ENCODE results near the gene SPIC. TPM values are rescaled to one million over a fixed set of nuclear protein-coding genes. Genes with fewer than 3 reads are reported as not detected.
A peak's percentile ranks its signal among the peaks of the same experiment; 100 is the strongest.

The SPIC gene
- total and polyA plus RNA-seq, 12 donors: 0.19 to 0.88 TPM; not detected in 10

DNA sequence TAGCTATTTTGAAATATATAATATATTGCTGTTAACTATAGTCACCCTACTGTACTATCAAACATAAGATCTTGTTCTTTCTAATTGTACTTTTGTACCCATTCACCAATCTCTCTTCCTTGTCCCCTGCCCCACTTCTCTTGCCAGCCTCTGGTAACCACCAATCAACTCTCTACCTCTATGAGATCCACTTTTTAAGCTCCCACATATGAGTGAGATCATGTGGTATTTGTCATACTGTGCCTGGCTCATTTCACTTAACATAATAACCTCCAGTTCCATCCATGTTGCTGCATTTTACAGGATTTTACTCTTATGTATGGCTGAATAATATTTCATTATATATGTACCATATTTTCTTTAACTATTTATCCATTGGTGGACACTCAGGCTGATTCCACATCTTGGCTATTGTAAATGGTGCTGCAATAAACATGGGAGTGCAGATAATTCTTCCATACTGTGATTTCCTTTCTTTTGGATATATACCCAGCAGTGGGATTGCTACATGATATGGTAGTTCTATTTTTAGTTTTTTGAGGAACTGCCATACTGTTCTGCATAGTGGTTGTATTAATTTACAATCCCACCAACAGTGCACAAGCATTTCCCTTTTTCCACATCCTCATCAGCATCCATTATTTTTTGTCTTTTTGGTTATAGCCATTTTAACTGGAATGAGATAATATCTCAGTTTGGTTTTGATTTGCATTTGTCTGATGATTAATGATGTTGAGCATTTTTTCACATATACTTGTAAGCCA is 33.5 kb upstream of the SPIC start:
- intact Hi-C loops (cut with DNase I): no loop called here
- H3K4me3 ChIP-seq: no peak overlapping the region
- no peaks in the 10 kb centered on the region for H3K9me3 ChIP-seq
- no peaks in the 10 kb centered on the region for H3K36me3 ChIP-seq
- TF ChIP-seq, protein P1, sequence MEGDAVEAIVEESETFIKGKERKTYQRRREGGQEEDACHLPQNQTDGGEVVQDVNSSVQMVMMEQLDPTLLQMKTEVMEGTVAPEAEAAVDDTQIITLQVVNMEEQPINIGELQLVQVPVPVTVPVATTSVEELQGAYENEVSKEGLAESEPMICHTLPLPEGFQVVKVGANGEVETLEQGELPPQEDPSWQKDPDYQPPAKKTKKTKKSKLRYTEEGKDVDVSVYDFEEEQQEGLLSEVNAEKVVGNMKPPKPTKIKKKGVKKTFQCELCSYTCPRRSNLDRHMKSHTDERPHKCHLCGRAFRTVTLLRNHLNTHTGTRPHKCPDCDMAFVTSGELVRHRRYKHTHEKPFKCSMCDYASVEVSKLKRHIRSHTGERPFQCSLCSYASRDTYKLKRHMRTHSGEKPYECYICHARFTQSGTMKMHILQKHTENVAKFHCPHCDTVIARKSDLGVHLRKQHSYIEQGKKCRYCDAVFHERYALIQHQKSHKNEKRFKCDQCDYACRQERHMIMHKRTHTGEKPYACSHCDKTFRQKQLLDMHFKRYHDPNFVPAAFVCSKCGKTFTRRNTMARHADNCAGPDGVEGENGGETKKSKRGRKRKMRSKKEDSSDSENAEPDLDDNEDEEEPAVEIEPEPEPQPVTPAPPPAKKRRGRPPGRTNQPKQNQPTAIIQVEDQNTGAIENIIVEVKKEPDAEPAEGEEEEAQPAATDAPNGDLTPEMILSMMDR (IDR thresholded peaks at IDR 0.05): no peak
- no peak for DNase-seq
- H3K27ac ChIP-seq: no peak overlapping the region
- ATAC-seq: no peak
- peaks cover 0 to 20% (median 0%) of the 10 kb centered on the region in 9 donors for H3K4me1 ChIP-seq
- peaks cover 0 to 5% (median 0%) of the 10 kb centered on the region in 7 donors for H3K27me3 ChIP-seq

DNA sequence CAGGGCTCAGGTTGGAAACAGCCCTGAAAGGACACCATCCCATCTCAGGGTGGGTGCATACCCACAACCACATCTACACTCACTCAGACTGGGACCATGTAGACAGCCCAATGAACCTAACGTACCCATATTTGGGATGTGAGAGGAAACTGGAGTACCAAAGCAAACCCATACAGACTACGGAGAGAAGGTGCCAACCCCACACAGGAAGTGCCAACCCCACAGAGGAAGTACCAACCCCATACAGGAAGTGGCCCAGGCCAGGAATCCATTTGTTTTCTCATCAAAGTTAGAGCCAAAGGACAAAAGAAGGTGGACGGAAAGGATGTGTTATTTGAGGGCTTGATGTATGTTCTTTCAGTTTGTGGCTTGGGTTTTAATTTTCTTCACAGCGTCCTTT is 19.5 kb upstream of the SPIC start:
- TF ChIP-seq, protein P1 (IDR thresholded peaks at IDR 0.05): no peak
- Histone ChIP-seq H3K27me3 (no peaks in the 10 kb centered on the region), H3K9me3 (peaks cover 0 to 13% (median 0%) of the 10 kb centered on the region in 11 donors), H3K36me3 (no peaks in the 10 kb centered on the region), H3K4me3 (no peak overlapping the region), H3K4me1 (peaks cover 0 to 25% (median 0%) of the 10 kb centered on the region in 9 donors), H3K27ac (no peak overlapping the region)
- 70 to 83% methylated on average over 4 of the region's 4 CpGs for WGBS, 2 donors
- intact Hi-C loops (cut with DNase I): no loop called here
- no peak for ATAC-seq
- DNase-seq: no peak

DNA sequence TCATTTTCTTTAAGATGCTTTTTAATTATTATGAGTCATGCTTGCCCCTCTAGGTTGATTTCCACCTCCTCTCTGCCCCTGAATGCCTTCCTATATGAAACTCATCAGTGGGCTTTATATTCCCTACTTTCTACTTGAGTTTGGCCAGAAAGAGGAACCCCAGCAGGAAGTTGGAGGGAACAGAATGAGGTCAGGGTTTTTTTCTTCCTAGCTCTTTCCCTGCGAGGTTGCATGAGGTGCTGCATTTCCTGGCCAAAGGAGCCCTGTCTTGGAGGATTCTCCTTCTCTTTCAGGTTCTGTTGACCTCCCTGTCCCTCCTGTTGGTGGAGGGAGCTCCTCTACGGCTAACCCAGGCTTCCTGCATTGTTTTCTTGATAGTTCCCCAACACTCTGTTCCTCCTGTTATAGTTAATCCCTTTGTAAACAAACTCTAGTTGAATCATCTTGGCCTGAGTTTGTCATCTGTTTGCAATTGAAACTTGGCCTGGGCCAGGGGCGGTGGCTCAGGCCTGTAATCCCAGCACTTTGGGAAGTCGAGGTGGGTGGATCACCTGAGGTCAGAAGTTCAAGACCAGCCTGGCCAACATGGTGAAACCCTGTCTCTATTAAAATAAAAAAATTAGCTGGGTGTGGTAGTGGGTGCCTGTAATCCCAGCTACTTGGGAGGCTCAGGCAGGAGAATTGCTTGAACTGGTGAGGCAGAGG is 15.3 kb upstream of the SPIC start:
- no peak for DNase-seq
- WGBS, 2 donors: 43 to 48% methylated on average over 4 of the region's 4 CpGs
- intact Hi-C loops (cut with DNase I): no loop called here
- ATAC-seq: peak in 1 of 8 donors; percentile 13
- Histone ChIP-seq H3K4me3 (no peak overlapping the region), H3K4me1 (peaks cover 0 to 26% (median 0%) of the 10 kb centered on the region in 9 donors), H3K36me3 (no peaks in the 10 kb centered on the region), H3K27me3 (peaks cover 0 to 3% (median 0%) of the 10 kb centered on the region in 7 donors), H3K27ac (peak overlapping the region in 1 of 10 donors; percentile 65), H3K9me3 (peaks cover 0 to 9% (median 0%) of the 10 kb centered on the region in 11 donors)
- TF ChIP-seq, protein P1 (IDR thresholded peaks at IDR 0.05): no peak

DNA sequence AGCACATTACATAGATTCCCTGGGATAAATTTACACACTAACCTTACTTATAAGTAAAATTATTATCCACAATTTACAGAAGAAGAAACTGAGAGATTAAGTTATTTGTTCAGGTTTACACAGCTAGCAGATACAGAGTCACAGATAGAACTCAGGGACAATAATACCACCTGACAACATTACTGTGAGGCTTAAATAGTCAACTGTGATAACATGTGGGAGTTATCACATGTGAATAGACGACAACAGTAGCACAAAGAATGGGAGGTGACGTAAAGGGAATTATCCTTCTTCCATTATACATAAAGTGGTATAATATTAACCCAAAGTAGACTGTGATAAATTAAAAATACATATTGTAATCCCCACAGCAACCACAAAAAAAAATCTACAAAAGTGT is 6.2 kb upstream of the SPIC start:
- intact Hi-C loops (cut with DNase I): no loop called here
- peaks cover 0 to 3% (median 0%) of the 10 kb centered on the region in 9 donors for H3K4me1 ChIP-seq
- no peak for DNase-seq
- H3K27me3 ChIP-seq: peaks cover 0 to 4% (median 0%) of the 10 kb centered on the region in 7 donors
- H3K36me3 ChIP-seq: no peaks in the 10 kb centered on the region
- no peak overlapping the region for H3K4me3 ChIP-seq
- TF ChIP-seq, protein P1 (IDR thresholded peaks at IDR 0.05): no peak
- H3K27ac ChIP-seq: no peak overlapping the region
- no peak for ATAC-seq
- no peaks in the 10 kb centered on the region for H3K9me3 ChIP-seq
- WGBS, 2 donors: 28 to 38% methylated on average over 2 of the region's 2 CpGs

All from heart right ventricle (tissue), 16 donors.